ENCODE measurements around the gene KRTAP4-16.

DNA sequence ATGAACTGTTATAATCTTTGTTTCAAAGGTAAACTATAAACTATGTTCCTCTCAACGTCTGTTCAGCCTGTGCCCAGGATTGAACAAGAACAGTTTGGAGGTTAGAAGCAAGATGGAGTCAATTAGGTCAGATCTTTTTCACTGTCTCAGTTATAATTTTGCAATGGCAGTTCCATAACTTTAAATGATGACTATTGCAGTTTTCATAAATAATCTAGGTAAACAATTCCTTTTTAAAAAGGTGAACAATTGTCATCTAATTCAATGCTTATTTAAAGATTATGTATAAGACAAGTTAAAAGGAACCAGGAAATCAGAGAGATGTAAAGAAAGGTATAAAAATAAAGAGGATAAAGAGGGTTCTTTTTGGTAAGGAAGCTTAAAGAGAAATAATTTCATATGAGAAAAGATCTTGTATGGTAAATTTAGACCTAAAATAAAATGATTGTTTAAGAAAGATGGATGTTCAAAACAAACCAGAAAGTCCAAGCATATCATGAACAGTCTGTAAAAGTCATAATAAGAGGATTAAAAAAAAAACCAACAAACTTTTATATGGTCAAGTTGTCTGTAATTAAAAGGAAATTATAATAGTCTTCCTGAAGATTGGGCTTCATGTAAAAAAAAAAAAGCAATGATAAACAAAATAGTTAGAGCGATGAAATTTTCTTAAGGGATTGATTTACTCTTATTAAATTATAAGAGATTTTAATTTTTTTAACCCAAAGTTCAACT is 9.3 kb upstream of the KRTAP4-16 start:
- TF ChIP-seq POLR2AphosphoS5 (IDR thresholded peaks at IDR 0.05; ENCODE audit: low read depth, low read length) (no peak), POLR2A (IDR thresholded peaks at IDR 0.05; ENCODE audit: low read depth, low read length) (no peak)

Measured in GM12892 (cell line).